Right cardiac atrium (tissue), 5 donors: Measurements from ENCODE around the gene FAM222B. TPM values are rescaled to one million over a fixed set of nuclear protein-coding genes. Genes with fewer than 3 reads are reported as not detected.
"Not testable (repeated sequence)": the region's sequence is repeated elsewhere in the genome, so short reads cannot be mapped to it uniquely, and the experiment has no call there.

ENCODE experiments used
- ATAC-seq, 2 donors: fragments of 200-7000 bp; cut with Tn5 transposase; one replicate each; pipeline versions ENCODE4 v1.8.0 to v1.9.1; 2020; ENCODE audit warnings: moderate library complexity in 2 of 2, mild to moderate bottlenecking in 1 of 2
- DNase-seq, 3 donors: peaks; one replicate each; pipeline ENCODE4 v3.0.0-alpha.2; 2020
- H3K27ac ChIP-seq: one replicate; pipeline ENCODE4 v1.5.1; 2013; ENCODE audit warnings: mild to moderate bottlenecking, low read length, control low read depth, moderate library complexity
- H3K27me3 ChIP-seq: one replicate; pipeline ENCODE4 v1.6.1; 2013; ENCODE audit not compliant: control insufficient read depth, insufficient read depth
- H3K4me1 ChIP-seq: one replicate; pipeline ENCODE4 v1.6.1; 2013; ENCODE audit warnings: low read length; ENCODE audit not compliant: control insufficient read depth, insufficient read depth
- H3K4me3 ChIP-seq: one replicate; pipeline ENCODE4 v1.5.1; 2013; ENCODE audit warnings: low read length, control low read depth
- H3K9me3 ChIP-seq: one replicate; pipeline ENCODE4 v1.6.1; 2013; ENCODE audit warnings: low read length; ENCODE audit not compliant: control insufficient read depth
- WGBS: extraction: QIAGEN DNeasy Blood & Tissue Kit; methylation state at CpG from one replicate; pipeline ENCODE4 v1.1.7; 2013; 5-methylcytosine and 5-hydroxymethylcytosine counted together
- intact Hi-C, 4 donors: fragments of 100-400 bp; cut with DNase I; formaldehyde crosslinking; loops; one replicate each; pipeline versions ENCODE4 v1.11.0 to v1.14.0; 2022 to 2023
- polyA plus RNA-seq: library from polyadenylated mRNA; stranded (reverse); fragments of 200-250 nt; gene quantifications from one replicate; pipeline ENCODE4 v1.2.3, GENCODE V29; 2013
- total RNA-seq, 4 donors: library from RNA; stranded (reverse); fragmentation: NEBNext Ultra II Directional; extraction: Animal tissue kit (Norgen Biotek cat#: 25700); gene quantifications; one replicate each; pipeline ENCODE4 v1.2.1, GENCODE V29; 2021
- donor health status: healthy with polysubstance abuse.
- donor health status: DM: no; HTN: yes; CAD: no.
- donor health status: DM: no; HTN: no; CAD: no.
- donor health status: DM: no; HTN: yes; CAD: no; lungs with severe emphysema.
- donor health status: DM: yes; HTN: yes; CAD: no.

The FAM222B gene
- total and polyA plus RNA-seq, 5 donors: 11.9 to 19.6 (median 17.8) TPM

DNA sequence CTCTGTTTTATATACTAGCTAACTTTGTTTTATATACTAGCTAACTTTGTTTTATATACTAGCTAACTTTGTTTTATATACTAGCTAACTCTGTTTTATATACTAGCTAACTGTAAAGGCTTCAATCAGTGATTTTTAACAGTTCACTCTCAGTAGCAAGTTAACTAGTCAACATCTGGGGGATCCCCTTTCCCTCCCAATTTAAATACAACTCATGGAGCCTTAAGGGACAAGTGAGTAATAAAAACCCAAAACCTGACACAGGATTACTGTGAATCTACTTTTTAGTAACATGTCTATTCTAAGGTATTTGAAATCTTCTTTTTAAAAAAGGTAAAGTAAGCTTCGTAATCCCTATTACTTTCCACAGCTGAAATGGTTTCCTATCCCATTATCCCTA, 32.2 kb downstream of the FAM222B start:
- Histone ChIP-seq H3K27me3 (no peaks in the 10 kb centered on the region), H3K27ac (no peak overlapping the region), H3K9me3 (no peaks in the 10 kb centered on the region), H3K4me3 (no peak overlapping the region), H3K4me1 (no peaks in the 10 kb centered on the region)
- 92% methylated on average over 1 of the region's 1 CpG for WGBS
- ATAC-seq: no peak
- intact Hi-C loops: loop anchor here in 1 of 4 donors (10.0 kb wide), 1 partner anchor 46 kb away; no protein-coding TSS in a partner anchor
- no peak for DNase-seq

DNA sequence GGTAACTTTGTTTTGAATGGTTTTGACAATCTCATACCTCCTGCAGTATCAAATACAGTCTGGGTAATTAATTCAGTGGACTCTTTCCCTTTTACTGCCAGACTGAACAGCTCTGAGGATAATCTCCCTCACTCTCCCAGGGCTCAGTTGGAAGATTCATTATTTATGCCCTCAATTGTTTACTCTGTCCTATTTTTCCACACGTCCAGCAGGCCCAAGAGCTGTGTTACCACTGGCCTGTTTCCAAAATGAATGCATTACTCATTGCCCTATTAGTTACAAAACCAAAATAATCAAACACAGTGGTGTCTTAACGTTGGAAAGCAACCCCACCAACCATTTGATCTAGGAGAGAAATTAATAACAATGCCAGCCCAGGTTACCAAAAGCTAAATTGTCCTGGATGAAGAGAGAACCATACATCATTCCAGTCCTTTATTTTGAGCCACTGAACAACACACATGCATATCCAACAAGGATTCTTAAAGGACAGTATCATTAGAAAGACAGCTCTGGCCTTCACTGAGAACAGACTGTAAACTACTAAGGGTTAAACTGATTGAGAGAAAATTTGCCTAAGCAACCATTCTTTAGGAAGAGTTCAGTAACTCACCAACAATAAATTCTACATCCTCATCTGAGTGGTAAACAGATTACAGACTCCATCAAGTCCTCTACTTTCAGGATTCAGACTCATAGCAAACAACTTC, 34.5 kb downstream of the FAM222B start:
- no peak overlapping the region for H3K4me3 ChIP-seq
- ATAC-seq: peak; percentile 20 to 66
- H3K27me3 ChIP-seq: no peaks in the 10 kb centered on the region

DNA sequence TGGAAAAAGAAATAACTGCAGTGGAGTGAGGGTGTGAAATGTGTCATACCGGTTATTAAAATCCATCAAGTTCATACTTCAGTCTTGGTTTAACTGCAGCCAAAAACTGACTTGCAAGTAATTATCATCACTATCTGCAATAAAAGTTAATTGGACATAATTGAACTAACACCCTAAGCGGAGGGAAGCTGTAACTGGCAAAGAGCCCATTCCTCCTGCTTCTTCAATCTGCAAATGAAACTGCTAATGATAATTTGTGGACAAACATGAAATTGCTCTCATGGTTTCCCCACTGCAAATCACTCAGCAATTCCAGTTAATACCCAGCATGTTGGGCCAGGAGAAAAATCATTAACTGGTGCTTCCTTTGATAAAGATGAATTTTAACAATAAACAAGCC, 46.5 kb downstream of the FAM222B start:
- Histone ChIP-seq H3K27me3 (no peaks in the 10 kb centered on the region), H3K9me3 (no peaks in the 10 kb centered on the region), H3K4me1 (no peaks in the 10 kb centered on the region), H3K27ac (no peak overlapping the region), H3K4me3 (no peak overlapping the region)
- 45% methylated on average over 2 of the region's 2 CpGs for WGBS
- ATAC-seq: no peak
- DNase-seq: no peak
- intact Hi-C loops: no loop called here

More for the DNA sequence above, 34.5 kb downstream of the FAM222B start:
- no peak for DNase-seq
- Histone ChIP-seq H3K9me3 (no peaks in the 10 kb centered on the region), H3K4me1 (no peaks in the 10 kb centered on the region), H3K27ac (peak overlapping the region; percentile 59)
- intact Hi-C loops: no loop called here
- WGBS: 4% methylated on average over 2 of the region's 2 CpGs

GRCh38 chr17:28794846-28795441, 47.6 kb downstream of the FAM222B start:
- H3K27ac ChIP-seq, H3K4me3 ChIP-seq, H3K9me3 ChIP-seq, DNase-seq, H3K4me1 ChIP-seq, intact Hi-C loops, ATAC-seq, H3K27me3 ChIP-seq: not testable (repeated sequence)
- WGBS: 92% methylated on average over 14 of the region's 14 CpGs

DNA sequence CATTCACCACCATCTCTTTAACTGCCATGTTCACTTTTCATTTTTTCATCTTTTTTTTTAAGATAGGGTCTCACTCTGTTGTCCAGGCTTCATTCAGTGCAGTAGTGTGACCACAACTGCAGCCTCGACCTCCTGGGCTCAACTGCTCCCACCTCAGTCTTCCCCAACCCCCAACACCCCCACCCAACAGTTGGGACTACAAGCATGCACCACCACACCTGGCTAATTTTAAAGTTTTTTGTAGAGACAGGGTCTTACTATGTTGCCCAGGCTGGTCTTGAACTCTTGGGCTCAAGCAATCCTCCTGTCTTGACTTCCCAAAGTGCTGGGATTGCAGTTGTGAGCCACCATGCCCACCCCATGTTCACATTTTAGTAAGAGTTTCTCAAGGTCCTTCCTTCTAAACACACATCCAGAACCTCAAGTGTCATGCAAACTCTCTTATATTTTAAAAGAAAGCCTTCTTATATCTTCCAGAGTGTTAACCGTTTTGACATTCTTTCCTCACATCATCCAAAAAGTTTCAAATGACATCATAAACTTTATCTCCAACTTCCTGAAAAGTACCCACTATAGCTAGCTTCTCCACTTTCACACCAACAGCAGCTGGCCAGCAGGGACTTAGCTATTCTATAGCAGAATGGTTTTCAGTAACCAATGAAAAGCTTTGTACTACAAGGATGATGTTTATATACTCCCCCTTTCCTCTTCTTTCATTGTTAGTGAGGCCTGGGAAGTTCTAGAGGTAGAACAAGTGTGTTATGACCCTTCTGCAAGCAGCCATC, 49.5 kb downstream of the FAM222B start:
- H3K27me3 ChIP-seq: no peaks in the 10 kb centered on the region
- no peaks in the 10 kb centered on the region for H3K9me3 ChIP-seq
- H3K27ac ChIP-seq: no peak overlapping the region
- intact Hi-C loops: no loop called here
- ATAC-seq (no peak), DNase-seq (no peak)
- no peaks in the 10 kb centered on the region for H3K4me1 ChIP-seq
- H3K4me3 ChIP-seq: no peak overlapping the region
- 63% methylated on average over 2 of the region's 2 CpGs for WGBS

DNA sequence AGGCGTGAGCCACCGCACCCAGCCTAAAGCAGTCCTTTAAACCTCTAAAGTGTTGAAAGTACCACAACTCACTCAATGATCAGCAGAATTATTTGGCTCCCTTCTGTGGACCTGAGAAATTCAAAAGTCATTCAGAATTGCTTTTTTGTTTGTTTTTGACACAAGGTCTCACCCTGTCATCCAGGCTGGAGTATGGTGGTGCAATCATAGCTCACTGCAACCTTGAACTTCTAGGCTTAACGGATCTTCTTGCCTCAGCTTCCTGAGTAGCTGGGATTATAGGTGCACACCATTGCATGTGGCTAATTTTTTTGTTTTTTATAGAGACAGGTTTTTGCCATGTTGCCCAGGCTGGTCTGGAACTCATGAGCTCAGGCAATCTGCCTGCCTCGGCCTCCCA, 54.5 kb downstream of the FAM222B start:
- no peak overlapping the region for H3K4me3 ChIP-seq
- H3K9me3 ChIP-seq: no peaks in the 10 kb centered on the region
- H3K4me1 ChIP-seq: no peaks in the 10 kb centered on the region
- DNase-seq (no peak), ATAC-seq (no peak)
- WGBS: 96% methylated on average over 4 of the region's 4 CpGs
- no peak overlapping the region for H3K27ac ChIP-seq
- H3K27me3 ChIP-seq: no peaks in the 10 kb centered on the region
- intact Hi-C loops: no loop called here

GRCh38 chr17:28783161-28783560, 59.4 kb downstream of the FAM222B start:
- Histone ChIP-seq H3K4me3 (no peak overlapping the region), H3K27ac (no peak overlapping the region), H3K27me3 (no peaks in the 10 kb centered on the region), H3K9me3 (no peaks in the 10 kb centered on the region), H3K4me1 (no peaks in the 10 kb centered on the region)
- intact Hi-C loops: no loop called here
- 86% methylated on average over 3 of the region's 3 CpGs for whole genome bisulfite sequencing
- DNase-seq (no peak), ATAC-seq (no peak)

DNA sequence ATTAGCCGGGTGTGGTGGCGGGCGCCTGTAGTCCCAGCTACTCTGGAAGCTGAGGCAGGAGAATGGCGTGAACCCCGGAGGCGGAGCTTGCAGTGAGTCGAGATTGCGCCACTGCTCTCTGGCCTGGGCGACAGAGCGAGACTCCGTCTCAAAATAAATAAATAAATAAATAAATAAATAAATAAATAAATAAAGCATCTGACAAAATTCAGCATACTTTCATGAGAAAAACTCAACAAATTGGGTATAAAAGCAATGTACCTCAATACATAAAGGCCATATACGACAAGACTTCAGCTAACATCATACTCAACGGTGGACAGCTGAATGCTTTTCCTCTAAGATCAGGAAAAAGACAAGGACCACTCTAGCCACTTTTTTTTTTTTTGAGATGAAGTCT, 63.0 kb downstream of the FAM222B start:
- H3K4me3 ChIP-seq, ATAC-seq, H3K27ac ChIP-seq, H3K9me3 ChIP-seq, H3K27me3 ChIP-seq, intact Hi-C loops, H3K4me1 ChIP-seq, DNase-seq: not testable (repeated sequence)
- 95% methylated on average over 13 of the region's 13 CpGs for WGBS

- H3K27me3 ChIP-seq: no peaks in the 10 kb centered on the region
- no peak for DNase-seq
- ATAC-seq: peak in 1 of 2 donors; percentile 63
- H3K9me3 ChIP-seq: no peaks in the 10 kb centered on the region
- WGBS: 16% methylated on average over 1 of the region's 1 CpG
- peaks cover 1% of the 10 kb centered on the region for H3K4me1 ChIP-seq
- intact Hi-C loops: no loop called here
- H3K27ac ChIP-seq: no peak overlapping the region
- no peak overlapping the region for H3K4me3 ChIP-seq
Observed at GRCh38 chr17:28777178-28777577, 65.4 kb downstream of the FAM222B start.

GRCh38 chr17:28774206-28774605, 68.4 kb downstream of the FAM222B start:
- Histone ChIP-seq H3K27ac (no peak overlapping the region), H3K9me3 (no peaks in the 10 kb centered on the region), H3K4me3 (no peak overlapping the region), H3K27me3 (no peaks in the 10 kb centered on the region), H3K4me1 (peaks cover 1% of the 10 kb centered on the region)
- ATAC-seq (no peak), DNase-seq (no peak)
- intact Hi-C loops: no loop called here
- WGBS: 85% methylated on average over 3 of the region's 3 CpGs

GRCh38 chr17:28773736-28774135, 68.9 kb downstream of the FAM222B start:
- intact Hi-C loops: no loop called here
- WGBS: 85% methylated on average over 6 of the region's 6 CpGs
- ATAC-seq: no peak

More at GRCh38 chr17:28773736-28774135, 68.9 kb downstream of the FAM222B start:
- no peaks in the 10 kb centered on the region for H3K9me3 ChIP-seq
- DNase-seq: no peak
- no peaks in the 10 kb centered on the region for H3K27me3 ChIP-seq
- H3K27ac ChIP-seq: no peak overlapping the region
- H3K4me1 ChIP-seq: peaks cover 1% of the 10 kb centered on the region
- no peak overlapping the region for H3K4me3 ChIP-seq
